ENCODE results near the gene BRIP1. TPM values are rescaled to one million over a fixed set of nuclear protein-coding genes. Genes with fewer than 3 reads are reported as not detected.
"Not testable (repeated sequence)": the region's sequence is repeated elsewhere in the genome, so short reads cannot be mapped to it uniquely, and the experiment has no call there.

BRIP1 gene
- total RNA-seq, 2 experiments from 2014 or later: 13.2 to 14.5 TPM

- TF ChIP-seq, protein P1, sequence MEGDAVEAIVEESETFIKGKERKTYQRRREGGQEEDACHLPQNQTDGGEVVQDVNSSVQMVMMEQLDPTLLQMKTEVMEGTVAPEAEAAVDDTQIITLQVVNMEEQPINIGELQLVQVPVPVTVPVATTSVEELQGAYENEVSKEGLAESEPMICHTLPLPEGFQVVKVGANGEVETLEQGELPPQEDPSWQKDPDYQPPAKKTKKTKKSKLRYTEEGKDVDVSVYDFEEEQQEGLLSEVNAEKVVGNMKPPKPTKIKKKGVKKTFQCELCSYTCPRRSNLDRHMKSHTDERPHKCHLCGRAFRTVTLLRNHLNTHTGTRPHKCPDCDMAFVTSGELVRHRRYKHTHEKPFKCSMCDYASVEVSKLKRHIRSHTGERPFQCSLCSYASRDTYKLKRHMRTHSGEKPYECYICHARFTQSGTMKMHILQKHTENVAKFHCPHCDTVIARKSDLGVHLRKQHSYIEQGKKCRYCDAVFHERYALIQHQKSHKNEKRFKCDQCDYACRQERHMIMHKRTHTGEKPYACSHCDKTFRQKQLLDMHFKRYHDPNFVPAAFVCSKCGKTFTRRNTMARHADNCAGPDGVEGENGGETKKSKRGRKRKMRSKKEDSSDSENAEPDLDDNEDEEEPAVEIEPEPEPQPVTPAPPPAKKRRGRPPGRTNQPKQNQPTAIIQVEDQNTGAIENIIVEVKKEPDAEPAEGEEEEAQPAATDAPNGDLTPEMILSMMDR (IDR thresholded peaks at IDR 0.05): no peak
- Mint-ChIP-seq H3K9me3 (no peaks in the 10 kb centered on the region), H3K4me3 (no peak overlapping the region), H3K36me3 (ENCODE audit: low read depth) (peaks cover 11% of the 10 kb centered on the region), H3K4me1 (ENCODE audit: low read depth) (peaks cover 2% of the 10 kb centered on the region), H3K27ac (no peak overlapping the region), H3K27me3 (no peaks in the 10 kb centered on the region)
- ChIA-PET CTCF (no interaction called here), POLR2A (no interaction called here)
- intact Hi-C loops (cut with micrococcal nuclease): no loop called here
- ATAC-seq (no peak), DNase-seq (no peak)
These were observed 5.8 kb upstream of the BRIP1 start for GRCh38 chr17:61869138-61869537.

GRCh38 chr17:61868074-61868473 is 4.7 kb upstream of the BRIP1 start:
- no peak overlapping the region for H3K27ac Mint-ChIP-seq

GRCh38 chr17:61867033-61867432 is 3.7 kb upstream of the BRIP1 start:
- Mint-ChIP-seq H3K27me3 (no peaks in the 10 kb centered on the region), H3K36me3 (ENCODE audit: low read depth) (peaks cover 16% of the 10 kb centered on the region), H3K9me3 (no peaks in the 10 kb centered on the region), H3K4me1 (ENCODE audit: low read depth) (peaks cover 19% of the 10 kb centered on the region), H3K4me3 (no peak overlapping the region), H3K27ac (no peak overlapping the region)
- DNase-seq (no peak), ATAC-seq (no peak)
- ChIA-PET POLR2A (interaction anchor here (0.7 kb wide), 1 partner anchor 60 kb away, joined by 3 read pairs; no protein-coding TSS in a partner anchor), CTCF (no interaction called here)
- intact Hi-C loops (cut with micrococcal nuclease): no loop called here
- TF ChIP-seq, protein P1 (IDR thresholded peaks at IDR 0.05): no peak

More at GRCh38 chr17:61868074-61868473, 4.7 kb upstream of the BRIP1 start:
- DNase-seq: no peak
- ATAC-seq: no peak
- ChIA-PET POLR2A (interaction anchor here (0.6 kb wide), 1 partner anchor 1706 kb away, joined by 3 read pairs; no protein-coding TSS in a partner anchor), CTCF (no interaction called here)
- Mint-ChIP-seq H3K4me1 (ENCODE audit: low read depth) (peaks cover 8% of the 10 kb centered on the region), H3K36me3 (ENCODE audit: low read depth) (peaks cover 11% of the 10 kb centered on the region), H3K27me3 (no peaks in the 10 kb centered on the region), H3K4me3 (no peak overlapping the region), H3K9me3 (no peaks in the 10 kb centered on the region)
- intact Hi-C loops (cut with micrococcal nuclease): no loop called here
- TF ChIP-seq, protein P1 (IDR thresholded peaks at IDR 0.05): no peak

DNA sequence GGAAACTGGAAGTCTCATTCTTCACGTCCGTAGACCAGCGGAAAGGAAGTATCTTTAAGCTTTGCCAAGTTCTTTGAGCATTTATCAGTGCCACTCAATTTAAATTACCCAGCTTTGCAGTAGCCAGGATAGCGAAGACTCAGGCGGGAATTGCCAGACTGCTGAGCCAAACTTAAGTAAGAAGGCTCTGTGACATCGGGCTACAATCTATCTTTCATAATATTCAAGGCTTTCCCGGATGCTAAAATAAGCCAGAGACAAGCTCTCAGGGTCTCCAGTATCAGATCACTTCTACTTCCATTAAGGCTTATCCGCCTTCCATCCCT is 436 bp upstream of the BRIP1 start:
- POLR2A ChIA-PET: interaction anchor here (0.8 to 1.3 kb wide), 4 partner anchors 10 to 199 kb away, joined by 3 read pairs; no protein-coding TSS in a partner anchor
- DNase-seq (no peak), ATAC-seq (no peak)
- CTCF ChIA-PET: interaction anchor here (0.7 to 2.5 kb wide), 4 partner anchors 12 to 245 kb away, joined by 3 to 7 read pairs (median 4); no protein-coding TSS in a partner anchor
- H3K4me1 Mint-ChIP-seq (ENCODE audit: low read depth): peaks cover 26% of the 10 kb centered on the region
- intact Hi-C loops (cut with micrococcal nuclease): no loop called here
- H3K27me3 Mint-ChIP-seq: no peaks in the 10 kb centered on the region
- TF ChIP-seq, protein P1 (IDR thresholded peaks at IDR 0.05): no peak
- H3K4me3 Mint-ChIP-seq: peak overlapping the region; percentile 99
- H3K9me3 Mint-ChIP-seq: no peaks in the 10 kb centered on the region
- H3K27ac Mint-ChIP-seq: peak overlapping the region; percentile 97
- H3K36me3 Mint-ChIP-seq (ENCODE audit: low read depth): peaks cover 16% of the 10 kb centered on the region

GRCh38 chr17:61862105-61862574 is 1.2 kb downstream of the BRIP1 start:
- intact Hi-C loops (cut with micrococcal nuclease): no loop called here
- TF ChIP-seq, protein P1 (IDR thresholded peaks at IDR 0.05): no peak
- Mint-ChIP-seq H3K27me3 (no peaks in the 10 kb centered on the region), H3K4me1 (ENCODE audit: low read depth) (peaks cover 26% of the 10 kb centered on the region), H3K36me3 (ENCODE audit: low read depth) (peaks cover 16% of the 10 kb centered on the region), H3K27ac (peak overlapping the region; percentile 97), H3K4me3 (peak overlapping the region; percentile 99), H3K9me3 (no peaks in the 10 kb centered on the region)
- no peak for DNase-seq
- no peak for ATAC-seq
- ChIA-PET POLR2A (interaction anchor here (1.1 to 1.4 kb wide), 2 partner anchors 20 to 23 kb away, joined by 3 to 4 read pairs; no protein-coding TSS in a partner anchor), CTCF (interaction anchor here (0.7 to 2.5 kb wide), 4 partner anchors 11 to 227 kb away, joined by 3 to 7 read pairs (median 4); no protein-coding TSS in a partner anchor)

GRCh38 chr17:61860397-61860796 is 2.9 kb downstream of the BRIP1 start:
- ATAC-seq, H3K4me3 Mint-ChIP-seq: not testable (repeated sequence)

More at GRCh38 chr17:61860397-61860796, 2.9 kb downstream of the BRIP1 start:
- H3K27me3 Mint-ChIP-seq; H3K9me3 Mint-ChIP-seq; DNase-seq; CTCF ChIA-PET; intact Hi-C loops (cut with micrococcal nuclease); H3K27ac Mint-ChIP-seq; POLR2A ChIA-PET: not testable (repeated sequence)
- Mint-ChIP-seq H3K4me1 (ENCODE audit: low read depth) (peaks cover 26% of the 10 kb centered on the region), H3K36me3 (ENCODE audit: low read depth) (peaks cover 24% of the 10 kb centered on the region)

Measured in activated CD8-positive, alpha-beta T cell treated with anti-CD3 and anti-CD28 coated beads for 36 hours (primary cell).